H1 (cell line): ENCODE data around the gene TLNRD1. TPM values are rescaled to one million over a fixed set of nuclear protein-coding genes. Genes with fewer than 3 reads are reported as not detected.

ENCODE experiments used
- CEBPB ChIP-seq: IDR thresholded peaks from 2 replicates; pipeline ENCODE4 v1.6.1; 2012; ENCODE audit warnings: low read depth, low read length
- E2F6 ChIP-seq: IDR thresholded peaks from 2 replicates; pipeline ENCODE4 v1.6.1; 2012; ENCODE audit warnings: inconsistent platforms
- TAF7 ChIP-seq: optimal IDR thresholded peaks from 2 replicates; pipeline ENCODE3; 2011; ENCODE audit warnings: low read depth, mild to moderate bottlenecking, inconsistent platforms, low read length, moderate library complexity, borderline replicate concordance
- polyA plus RNA-seq, 7 experiments: library from polyadenylated mRNA; depleted of rRNA in 3 of 7; stranded (reverse) in 5 of 7; unstranded in 2 of 7; fragments of >200 nt in 5 of 7; fragments of 200-250 nt in 2 of 7; gene quantifications; 1 replicate in 5 of 7; 2 replicates in 1 of 7; 4 replicates in 1 of 7; pipeline versions ENCODE4 v1.2.1 to v1.2.3, GENCODE V29; 2011 to 2013; ENCODE audit warnings: missing spikeins in 2 of 7, mixed read lengths in 2 of 7
- total RNA-seq: library from RNA; stranded (reverse); fragmentation: NEBNext Ultra II Directional; extraction: Animal tissue kit (Norgen Biotek cat#: 25700); gene quantifications from 2 replicates; pipeline ENCODE4 v1.2.1, GENCODE V29; 2021

TLNRD1 gene
- total and polyA plus RNA-seq, 2 of the 8 experiments (the other 6 are each of a cell fraction or from before 2014, with no cell fraction given) = 12.2 to 20.5 TPM

GRCh38 chr15:80990955-80991354 is 9.8 kb upstream of the TLNRD1 start (continued):
- no peak for TF ChIP-seq E2F6
- TF ChIP-seq CEBPB = no peak
- TF ChIP-seq TAF7 = no peak
